ENCODE data around the gene INO80C. TPM values are rescaled to one million over a fixed set of nuclear protein-coding genes. Genes with fewer than 3 reads are reported as not detected.
A peak's percentile ranks its signal among the peaks of the same experiment; 100 is the strongest.

Gene INO80C, protein sequence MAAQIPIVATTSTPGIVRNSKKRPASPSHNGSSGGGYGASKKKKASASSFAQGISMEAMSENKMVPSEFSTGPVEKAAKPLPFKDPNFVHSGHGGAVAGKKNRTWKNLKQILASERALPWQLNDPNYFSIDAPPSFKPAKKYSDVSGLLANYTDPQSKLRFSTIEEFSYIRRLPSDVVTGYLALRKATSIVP
- 31.2 TPM for polyA plus RNA-seq
- long read RNA-seq, donor 1, transcript INO80C-202 (5 exons, 974 nt), result major isoform, 6 of 7 reads
- long read RNA-seq, donor 1, partial matches to known transcripts, result 0 of 7 reads
- long read RNA-seq, donor 1, other reads (novel, unspliced or antisense), result 0 of 7 reads
- long read RNA-seq, donor 2, transcript INO80C-202 (5 exons, 974 nt), result major isoform, 12 of 15 reads
- long read RNA-seq, donor 2, partial matches to known transcripts, result 0 of 15 reads
- long read RNA-seq, donor 2, other reads (novel, unspliced or antisense), result 0 of 15 reads
- long read RNA-seq, donor 3, result 0 reads
- long read RNA-seq, donor 4, partial matches to known transcripts, result 0 of 1 reads
- long read RNA-seq, donor 4, other reads (novel, unspliced or antisense), result 0 of 1 reads
- long read RNA-seq, donor 5, transcript INO80C-202 (5 exons, 974 nt), result major isoform, 5 of 6 reads
- long read RNA-seq, donor 5, partial matches to known transcripts, result 0 of 6 reads
- long read RNA-seq, donor 5, other reads (novel, unspliced or antisense), result 0 of 6 reads
- long read RNA-seq, donor 6, transcript INO80C-202 (5 exons, 974 nt), result major isoform, 12 of 15 reads
- long read RNA-seq, donor 6, partial matches to known transcripts, result 0 of 15 reads
- long read RNA-seq, donor 6, other reads (novel, unspliced or antisense), result 0 of 15 reads
- long read RNA-seq, donor 7, transcript INO80C-202 (5 exons, 974 nt), result major isoform, 6 of 8 reads
- long read RNA-seq, donor 7, partial matches to known transcripts, result 0 of 8 reads
- long read RNA-seq, donor 7, other reads (novel, unspliced or antisense), result 0 of 8 reads
- long read RNA-seq, donor 8, transcript INO80C-202 (5 exons, 974 nt), result major isoform, 17 of 21 reads
- long read RNA-seq, donor 8, partial matches to known transcripts, result 0 of 21 reads
- long read RNA-seq, donor 8, other reads (novel, unspliced or antisense), result 0 of 21 reads
- long read RNA-seq, donor 9, transcript INO80C-202 (5 exons, 974 nt), result major isoform, 14 of 17 reads
- long read RNA-seq, donor 9, partial matches to known transcripts, result 0 of 17 reads
- long read RNA-seq, donor 9, other reads (novel, unspliced or antisense), result 0 of 17 reads
- long read RNA-seq, donor 10, transcript INO80C-202 (5 exons, 974 nt), result major isoform, 17 of 18 reads
- long read RNA-seq, donor 10, partial matches to known transcripts, result 0 of 18 reads
- long read RNA-seq, donor 10, other reads (novel, unspliced or antisense), result 0 of 18 reads
- long read RNA-seq, donor 11, partial matches to known transcripts, result 0 of 4 reads
- long read RNA-seq, donor 11, other reads (novel, unspliced or antisense), result 0 of 4 reads

DNA sequence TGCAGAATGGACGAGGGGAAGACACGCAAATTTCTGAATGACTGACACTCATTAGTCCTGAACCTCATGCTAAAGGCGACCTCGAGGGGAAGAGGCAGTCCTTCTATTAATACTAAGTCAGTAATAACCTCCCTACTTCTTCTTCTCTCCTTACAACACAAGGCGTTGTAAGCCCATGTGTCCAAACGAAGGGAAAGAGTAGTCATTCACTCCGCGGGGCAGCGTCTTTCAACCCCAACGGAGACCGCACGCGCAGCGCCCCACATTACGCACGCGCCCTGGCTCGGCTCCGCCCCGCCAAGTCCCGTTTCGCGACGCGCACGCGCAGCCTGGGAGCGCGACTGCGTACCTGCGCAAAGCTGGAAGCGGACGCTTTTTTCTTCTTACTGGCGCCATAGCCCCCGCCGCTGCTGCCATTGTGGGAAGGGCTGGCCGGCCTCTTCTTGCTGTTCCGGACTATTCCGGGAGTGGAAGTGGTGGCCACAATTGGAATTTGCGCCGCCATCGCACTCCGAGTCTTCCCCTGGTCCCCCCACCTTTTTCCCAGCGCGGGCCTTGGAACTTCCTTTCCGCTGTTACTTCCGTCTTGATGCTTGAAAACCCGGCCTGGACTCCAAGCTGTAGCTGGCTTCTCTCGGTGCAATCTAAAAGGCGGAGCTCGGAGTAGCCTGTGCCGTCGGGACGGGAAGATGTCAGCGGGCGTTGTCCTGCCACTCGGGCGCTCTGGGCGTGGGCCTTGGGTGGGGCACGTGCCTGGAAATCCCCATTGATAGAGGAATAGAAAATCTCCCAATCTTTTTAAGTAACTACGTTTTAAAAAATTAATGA, at the start of gene INO80C:
TSS of gene INO80C (minus strand) at position 591 of the 828 bp plus-strand sequence. CDS start at position 505, 86 bp downstream.
- Histone ChIP-seq H3K27ac (ENCODE audit: low read length) (peak within 1 kb of the TSS; percentile 96), H3K27me3 (ENCODE audit: control insufficient read depth, insufficient read depth, low read length) (no peaks in the 10 kb centered on the region), H3K4me1 (ENCODE audit: control insufficient read depth, insufficient read depth, low read length) (peaks cover 21% of the 10 kb centered on the region), H3K36me3 (ENCODE audit: control insufficient read depth, insufficient read depth, low read length) (no peaks in the 10 kb centered on the region), H3K9me3 (ENCODE audit: control insufficient read depth, low read depth, low read length) (no peaks in the 10 kb centered on the region), H3K4me3 (ENCODE audit: low read length) (peak within 1 kb of the TSS; percentile 78)
- DNase-seq, result peak; percentile 95 to 97
- WGBS (ENCODE audit: insufficient coverage, low lambda C conversion rate), result 0% methylated on average over 2 of the region's 61 CpGs

DNA sequence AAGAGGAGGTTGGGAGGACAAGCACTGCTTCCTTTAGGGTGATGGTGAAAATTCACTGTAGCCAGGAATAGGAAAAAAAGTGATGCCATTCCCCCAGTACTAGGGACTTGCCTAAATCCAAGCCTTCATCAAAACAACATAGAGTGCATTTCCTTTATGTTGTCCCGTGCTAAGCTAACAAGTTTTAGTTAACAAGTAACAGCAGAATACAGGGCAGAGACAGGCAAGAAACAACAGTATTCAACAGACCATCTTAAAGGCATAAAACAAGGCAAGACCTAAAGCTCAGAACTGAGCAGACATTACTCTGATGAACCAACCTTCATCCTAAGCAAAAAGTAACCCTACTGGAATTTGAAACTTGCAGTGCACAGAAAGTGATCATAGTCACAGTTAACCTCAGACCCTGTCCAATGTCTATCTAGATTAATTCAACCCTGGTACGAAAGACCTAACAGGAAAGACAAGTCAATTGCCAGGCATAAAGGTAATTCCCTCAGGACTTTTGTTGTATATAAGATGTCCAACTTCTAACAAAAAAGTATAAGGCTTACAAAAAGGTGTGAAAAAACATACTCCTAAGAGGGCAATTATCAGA, 49.3 kb upstream of the INO80C start:
- H3K36me3 ChIP-seq (ENCODE audit: control insufficient read depth, insufficient read depth, low read length), result no peaks in the 10 kb centered on the region
- peak overlapping the region; percentile 24 for H3K27ac ChIP-seq (ENCODE audit: low read length)
- no CpG with 5 or more reads among the region's 2 CpGs for WGBS (ENCODE audit: insufficient coverage, low lambda C conversion rate)
- DNase-seq, result peak; percentile 36 to 73
- H3K4me3 ChIP-seq (ENCODE audit: low read length), result no peak overlapping the region
- no peaks in the 10 kb centered on the region for H3K27me3 ChIP-seq (ENCODE audit: control insufficient read depth, insufficient read depth, low read length)
- no peaks in the 10 kb centered on the region for H3K9me3 ChIP-seq (ENCODE audit: control insufficient read depth, low read depth, low read length)
- H3K4me1 ChIP-seq (ENCODE audit: control insufficient read depth, insufficient read depth, low read length), result peaks cover 4% of the 10 kb centered on the region

DNA sequence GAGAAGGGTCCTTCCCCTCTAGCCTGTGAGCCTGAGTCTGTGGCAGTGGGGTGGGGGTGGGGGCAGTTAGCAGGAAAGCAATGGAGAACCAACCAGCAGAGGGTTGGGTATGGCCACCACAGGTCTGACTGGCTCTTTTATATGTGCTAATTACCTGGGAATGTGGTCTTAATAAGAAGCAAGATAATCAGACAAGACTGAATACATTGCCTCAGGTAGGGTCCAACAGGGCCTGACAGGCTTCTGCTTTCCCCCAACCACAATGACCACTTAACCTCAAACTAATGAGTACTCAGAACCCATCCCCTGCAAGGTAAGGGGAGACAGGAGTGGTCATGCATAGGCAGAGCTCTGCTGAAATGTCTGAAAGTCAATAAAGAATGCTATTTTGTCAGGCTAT, 44.6 kb upstream of the INO80C start:
- Histone ChIP-seq H3K4me3 (ENCODE audit: low read length) (no peak overlapping the region), H3K4me1 (ENCODE audit: control insufficient read depth, insufficient read depth, low read length) (no peaks in the 10 kb centered on the region), H3K9me3 (ENCODE audit: control insufficient read depth, low read depth, low read length) (no peaks in the 10 kb centered on the region), H3K36me3 (ENCODE audit: control insufficient read depth, insufficient read depth, low read length) (no peaks in the 10 kb centered on the region), H3K27me3 (ENCODE audit: control insufficient read depth, insufficient read depth, low read length) (no peaks in the 10 kb centered on the region), H3K27ac (ENCODE audit: low read length) (no peak overlapping the region)
- no peak for DNase-seq

DNA sequence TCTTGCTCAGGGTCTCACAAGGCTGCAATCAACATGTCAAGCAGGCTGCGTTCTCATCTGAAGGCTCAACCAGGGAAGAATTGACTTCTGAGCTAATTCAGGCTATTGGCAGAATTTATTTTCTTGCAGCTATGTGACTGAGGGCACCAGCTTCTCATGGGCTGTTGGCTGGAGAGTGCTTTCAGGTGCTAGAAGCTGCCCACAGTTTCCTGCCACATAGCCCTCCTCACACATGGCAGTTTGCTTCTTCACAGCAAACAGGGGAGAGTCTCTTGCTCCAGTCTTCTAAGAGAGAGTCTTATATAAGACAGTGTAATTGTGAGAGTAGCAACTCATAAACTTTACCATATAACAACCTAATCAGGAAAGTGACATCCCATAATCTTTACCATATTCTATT, 37.5 kb upstream of the INO80C start:
- no peaks in the 10 kb centered on the region for H3K36me3 ChIP-seq (ENCODE audit: control insufficient read depth, insufficient read depth, low read length)
- H3K4me1 ChIP-seq (ENCODE audit: control insufficient read depth, insufficient read depth, low read length), result no peaks in the 10 kb centered on the region
- H3K9me3 ChIP-seq (ENCODE audit: control insufficient read depth, low read depth, low read length), result no peaks in the 10 kb centered on the region
- H3K4me3 ChIP-seq (ENCODE audit: low read length), result no peak overlapping the region
- H3K27ac ChIP-seq (ENCODE audit: low read length), result no peak overlapping the region
- no peaks in the 10 kb centered on the region for H3K27me3 ChIP-seq (ENCODE audit: control insufficient read depth, insufficient read depth, low read length)
- DNase-seq, result no peak
- no CpG with 5 or more reads among the region's 1 CpG for WGBS (ENCODE audit: insufficient coverage, low lambda C conversion rate)

DNA sequence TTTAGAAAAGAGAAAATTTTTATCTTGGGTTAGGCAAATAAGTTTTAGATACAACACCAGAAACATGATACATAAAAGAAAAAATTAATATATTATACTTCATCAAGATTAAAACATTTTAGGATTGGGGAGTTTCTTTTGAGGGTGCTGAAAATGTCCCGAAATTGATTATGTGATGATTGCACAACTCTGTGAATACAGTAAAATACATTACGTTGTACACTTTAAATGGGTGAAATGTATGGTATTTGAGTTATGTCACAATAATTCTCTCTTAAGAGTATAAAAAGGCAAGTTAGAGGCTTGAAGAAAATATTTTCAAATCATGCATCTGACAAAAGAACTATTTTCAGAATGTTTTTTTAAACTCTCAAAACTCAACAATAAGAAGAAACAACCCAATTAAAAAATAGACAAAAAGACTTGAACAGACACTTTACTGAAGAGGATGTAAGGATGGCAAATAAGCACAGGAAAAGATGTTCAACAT, 36.2 kb upstream of the INO80C start:
- Histone ChIP-seq H3K27me3 (ENCODE audit: control insufficient read depth, insufficient read depth, low read length) (no peaks in the 10 kb centered on the region), H3K36me3 (ENCODE audit: control insufficient read depth, insufficient read depth, low read length) (no peaks in the 10 kb centered on the region), H3K4me3 (ENCODE audit: low read length) (no peak overlapping the region), H3K9me3 (ENCODE audit: control insufficient read depth, low read depth, low read length) (no peaks in the 10 kb centered on the region), H3K27ac (ENCODE audit: low read length) (no peak overlapping the region), H3K4me1 (ENCODE audit: control insufficient read depth, insufficient read depth, low read length) (no peaks in the 10 kb centered on the region)
- WGBS (ENCODE audit: insufficient coverage, low lambda C conversion rate), result no CpG with 5 or more reads among the region's 2 CpGs
- DNase-seq, result no peak

DNA sequence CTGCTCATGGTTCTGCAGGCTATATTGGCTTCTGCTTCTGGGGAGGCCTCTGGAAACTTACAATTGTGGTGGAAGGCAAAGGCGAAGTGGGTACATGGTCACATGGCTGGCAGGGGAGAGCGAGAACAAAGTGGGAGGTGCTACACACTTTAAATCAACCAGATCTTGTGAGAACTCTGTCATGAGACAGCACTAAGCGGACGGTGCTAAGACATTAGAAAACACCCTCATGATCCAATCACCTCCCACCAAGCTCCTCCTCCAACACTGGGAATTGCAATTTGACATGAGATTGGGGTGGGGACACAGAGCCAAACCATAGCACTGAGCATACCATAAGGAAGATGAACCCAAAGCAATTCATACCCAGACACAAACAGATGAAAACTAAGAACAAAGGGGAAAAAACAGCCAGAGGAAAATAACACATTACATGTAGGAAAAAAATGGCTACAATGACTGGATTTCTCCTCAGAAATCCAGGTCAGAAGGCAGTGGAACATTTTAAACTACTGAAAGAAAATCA, 31.1 kb upstream of the INO80C start:
- no peaks in the 10 kb centered on the region for H3K4me1 ChIP-seq (ENCODE audit: control insufficient read depth, insufficient read depth, low read length)
- H3K27me3 ChIP-seq (ENCODE audit: control insufficient read depth, insufficient read depth, low read length), result no peaks in the 10 kb centered on the region
- H3K27ac ChIP-seq (ENCODE audit: low read length), result no peak overlapping the region
- DNase-seq, result no peak
- WGBS (ENCODE audit: insufficient coverage, low lambda C conversion rate), result no CpG with 5 or more reads among the region's 4 CpGs
- H3K4me3 ChIP-seq (ENCODE audit: low read length), result no peak overlapping the region
- no peaks in the 10 kb centered on the region for H3K36me3 ChIP-seq (ENCODE audit: control insufficient read depth, insufficient read depth, low read length)
- no peaks in the 10 kb centered on the region for H3K9me3 ChIP-seq (ENCODE audit: control insufficient read depth, low read depth, low read length)

DNA sequence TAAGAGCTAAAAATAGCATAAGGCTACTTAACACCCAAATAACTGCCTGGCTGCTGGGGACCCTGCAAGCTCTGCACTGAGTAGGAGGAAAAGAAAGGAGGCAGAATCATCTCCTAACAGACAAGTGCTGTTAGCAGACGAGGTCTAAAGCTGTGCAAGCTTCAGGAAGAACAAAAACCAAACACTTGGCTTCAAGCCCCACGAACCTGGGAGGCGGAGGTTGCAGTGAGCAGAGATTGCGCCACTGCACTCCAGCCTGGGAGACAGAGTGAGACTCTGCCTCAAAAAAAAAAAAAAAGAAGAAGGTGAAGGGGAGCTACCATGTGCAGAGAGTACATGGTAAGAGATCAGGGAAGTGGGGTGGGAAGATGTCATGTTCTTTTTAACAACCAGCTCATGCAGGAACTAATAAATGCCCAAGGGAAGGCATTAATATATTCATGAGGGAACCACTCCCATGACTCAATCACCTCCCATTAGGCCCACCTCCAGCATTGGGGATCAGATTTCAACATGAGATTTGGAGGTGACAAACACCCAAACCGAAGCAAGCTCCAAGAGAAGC, 28.8 kb upstream of the INO80C start:
- H3K27me3 ChIP-seq (ENCODE audit: control insufficient read depth, insufficient read depth, low read length), result no peaks in the 10 kb centered on the region
- no peak overlapping the region for H3K4me3 ChIP-seq (ENCODE audit: low read length)
- no peaks in the 10 kb centered on the region for H3K4me1 ChIP-seq (ENCODE audit: control insufficient read depth, insufficient read depth, low read length)
- DNase-seq, result no peak
- no peak overlapping the region for H3K27ac ChIP-seq (ENCODE audit: low read length)
- WGBS (ENCODE audit: insufficient coverage, low lambda C conversion rate), result no CpG with 5 or more reads among the region's 5 CpGs
- H3K36me3 ChIP-seq (ENCODE audit: control insufficient read depth, insufficient read depth, low read length), result no peaks in the 10 kb centered on the region
- H3K9me3 ChIP-seq (ENCODE audit: control insufficient read depth, low read depth, low read length), result no peaks in the 10 kb centered on the region

DNA sequence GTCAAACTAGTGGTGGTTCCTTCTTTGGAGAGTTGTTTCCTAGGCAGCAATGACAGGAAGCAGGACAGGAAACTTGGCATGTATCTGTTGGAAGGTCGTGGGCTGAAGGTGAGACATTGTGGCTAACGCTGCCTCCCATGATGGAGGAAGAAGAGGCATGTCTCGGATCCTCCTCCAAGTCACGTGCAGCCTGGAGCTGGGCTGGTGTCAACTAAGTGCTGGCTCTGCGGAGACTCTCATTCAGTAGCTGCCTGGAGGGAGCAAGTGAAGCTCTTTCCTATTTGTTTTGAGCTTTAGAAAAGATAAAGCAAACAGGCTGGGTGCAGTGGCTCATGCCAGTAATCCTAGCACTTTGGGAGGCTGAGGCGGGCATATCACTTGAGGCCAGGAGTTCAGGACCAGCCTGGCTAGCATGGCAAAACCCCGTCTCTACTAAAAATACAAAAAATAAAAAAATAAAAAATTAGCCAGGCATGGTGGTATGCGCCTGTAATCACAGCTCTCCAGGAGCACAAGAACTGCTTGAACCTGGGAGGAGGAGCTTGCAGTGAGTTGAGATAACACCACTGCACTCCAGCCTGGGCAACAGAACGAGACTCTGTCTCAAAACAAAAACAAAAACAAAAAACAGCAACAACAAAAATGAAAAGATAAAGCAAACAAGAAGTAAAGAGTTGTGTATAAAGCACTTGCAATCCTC, 28.2 kb upstream of the INO80C start:
- Histone ChIP-seq H3K27me3 (ENCODE audit: control insufficient read depth, insufficient read depth, low read length) (no peaks in the 10 kb centered on the region), H3K4me3 (ENCODE audit: low read length) (no peak overlapping the region), H3K4me1 (ENCODE audit: control insufficient read depth, insufficient read depth, low read length) (no peaks in the 10 kb centered on the region), H3K9me3 (ENCODE audit: control insufficient read depth, low read depth, low read length) (no peaks in the 10 kb centered on the region), H3K27ac (ENCODE audit: low read length) (no peak overlapping the region), H3K36me3 (ENCODE audit: control insufficient read depth, insufficient read depth, low read length) (no peaks in the 10 kb centered on the region)
- WGBS (ENCODE audit: insufficient coverage, low lambda C conversion rate), result 25% methylated on average over 2 of the region's 9 CpGs
- DNase-seq, result no peak

All from large intestine (tissue), 12 donors.